MM.1S (cell line): ENCODE data around the gene KRT39.

Experiments
- DNase-seq: peaks from one replicate; pipeline ENCODE4 v3.0.0-alpha.2; 2015
- H2AFZ ChIP-seq: fragments of 300-600 bp; sonication (generic); 2 replicates; pipeline ENCODE4 v1.6.0; 2016; ENCODE audit warnings: antibody characterized with exemption, low read length
- H3F3A ChIP-seq: fragments of 300-600 bp; sonication (generic); 2 replicates; pipeline ENCODE4 v1.6.1; 2016; ENCODE audit warnings: mild to moderate bottlenecking, antibody characterized with exemption, low read length, moderate library complexity, mixed read lengths; ENCODE audit not compliant: insufficient read depth
- H3K27ac ChIP-seq: fragments of 300-600 bp; sonication (generic); 2 replicates; pipeline ENCODE4 v1.5.1; 2016; ENCODE audit warnings: mild to moderate bottlenecking, low read length
- H3K27me3 ChIP-seq: fragments of 300-600 bp; sonication (generic); replicated peaks from 2 replicates; pipeline ENCODE4 v1.6.0; 2016; ENCODE audit warnings: low read length; ENCODE audit not compliant: insufficient read depth
- H3K36me3 ChIP-seq: fragments of 300-600 bp; sonication (generic); replicated peaks from 2 replicates; pipeline ENCODE4 v1.6.1; 2016; ENCODE audit warnings: mild to moderate bottlenecking, low read length, mixed read lengths; ENCODE audit not compliant: insufficient read depth
- H3K4me1 ChIP-seq: fragments of 300-600 bp; sonication (generic); 2 replicates; pipeline ENCODE4 v1.6.1; 2016; ENCODE audit warnings: low read length, mixed read lengths
- H3K4me2 ChIP-seq: fragments of 300-600 bp; sonication (generic); 2 replicates; pipeline ENCODE4 v1.6.0; 2016; ENCODE audit warnings: low read depth, low read length
- H3K4me3 ChIP-seq: fragments of 300-600 bp; sonication (generic); 2 replicates; pipeline ENCODE4 v1.5.1; 2016; ENCODE audit warnings: low read length, mixed read lengths
- H3K79me2 ChIP-seq: fragments of 300-600 bp; sonication (generic); 2 replicates; pipeline ENCODE4 v1.6.1; 2016; ENCODE audit warnings: mixed run types, low read length, mixed read lengths
- H3K9ac ChIP-seq: fragments of 300-600 bp; sonication (generic); 2 replicates; pipeline ENCODE4 v1.6.1; 2016; ENCODE audit warnings: low read length, mixed read lengths
- H3K9me2 ChIP-seq: fragments of 300-600 bp; sonication (generic); replicated peaks from 2 replicates; pipeline ENCODE4 v1.6.1; 2016; ENCODE audit warnings: mild to moderate bottlenecking, low read length, mixed read lengths; ENCODE audit not compliant: insufficient read depth
- H3K9me3 ChIP-seq: fragments of 300-600 bp; sonication (generic); replicated peaks from 2 replicates; pipeline ENCODE4 v1.6.1; 2016; ENCODE audit warnings: mild to moderate bottlenecking, low read length, mixed read lengths; ENCODE audit not compliant: insufficient read depth
- H4K20me1 ChIP-seq: fragments of 300-600 bp; sonication (generic); 2 replicates; pipeline ENCODE4 v1.6.1; 2016; ENCODE audit warnings: mild to moderate bottlenecking, low read length, moderate library complexity, mixed read lengths; ENCODE audit not compliant: insufficient read depth
- EZH2 ChIP-seq: fragments of 300-600 bp; sonication (generic); optimal IDR thresholded peaks from 2 replicates; pipeline ENCODE3; 2017; ENCODE audit warnings: low read depth, mild to moderate bottlenecking, antibody characterized with exemption, low read length, mixed read lengths
- EZH2phosphoT487 ChIP-seq: fragments of 300-600 bp; sonication (generic); IDR thresholded peaks from 2 replicates; pipeline ENCODE4 v1.6.1; 2018; ENCODE audit warnings: antibody characterized with exemption, low read length
- TF ChIP-seq, protein P1 (sequence below): fragments of 300-600 bp; sonication (generic); IDR thresholded peaks from 2 replicates; pipeline ENCODE4 v1.5.1; 2016; ENCODE audit warnings: antibody characterized with exemption, low read length, mixed read lengths

KRT39 gene

DNA sequence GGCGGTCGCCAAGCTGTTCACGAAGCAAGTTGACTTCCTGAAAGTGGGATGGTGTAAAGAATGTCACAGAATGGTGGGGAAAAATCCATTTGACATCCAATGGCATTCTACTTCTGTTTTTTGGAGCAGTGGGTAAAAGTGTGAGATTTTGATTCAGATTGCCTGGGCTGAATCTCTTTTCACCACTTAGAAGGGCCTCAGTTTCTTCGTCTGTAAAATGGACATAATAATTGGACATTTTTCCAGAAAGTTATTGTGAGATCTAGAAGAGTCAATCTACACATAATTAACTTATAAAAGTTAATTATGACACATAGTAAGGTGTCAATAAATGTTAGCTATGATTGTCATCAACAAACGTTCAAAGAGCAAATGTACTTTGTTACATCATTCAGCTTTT lies 14.4 kb upstream of the KRT39 start:
- Histone ChIP-seq H3K9me3 (no peaks in the 10 kb centered on the region), H3K9me2 (no peaks in the 10 kb centered on the region), H3K36me3 (no peaks in the 10 kb centered on the region), H3K27me3 (no peaks in the 10 kb centered on the region; the same call in 1 of the 2 replicates), H3K4me3 (no peak overlapping the region), H3K4me1 (no peaks in the 10 kb centered on the region), H3K9ac (no peak overlapping the region), H2AFZ (no peak overlapping the region), H3K4me2 (no peak overlapping the region), H4K20me1 (no peaks in the 10 kb centered on the region), H3K79me2 (no peaks in the 10 kb centered on the region), H3K27ac (no peak overlapping the region), H3F3A (no peaks in the 10 kb centered on the region)
- no peak for DNase-seq
- TF ChIP-seq EZH2 (no peak), EZH2phosphoT487 (no peak)
- TF ChIP-seq, protein P1, sequence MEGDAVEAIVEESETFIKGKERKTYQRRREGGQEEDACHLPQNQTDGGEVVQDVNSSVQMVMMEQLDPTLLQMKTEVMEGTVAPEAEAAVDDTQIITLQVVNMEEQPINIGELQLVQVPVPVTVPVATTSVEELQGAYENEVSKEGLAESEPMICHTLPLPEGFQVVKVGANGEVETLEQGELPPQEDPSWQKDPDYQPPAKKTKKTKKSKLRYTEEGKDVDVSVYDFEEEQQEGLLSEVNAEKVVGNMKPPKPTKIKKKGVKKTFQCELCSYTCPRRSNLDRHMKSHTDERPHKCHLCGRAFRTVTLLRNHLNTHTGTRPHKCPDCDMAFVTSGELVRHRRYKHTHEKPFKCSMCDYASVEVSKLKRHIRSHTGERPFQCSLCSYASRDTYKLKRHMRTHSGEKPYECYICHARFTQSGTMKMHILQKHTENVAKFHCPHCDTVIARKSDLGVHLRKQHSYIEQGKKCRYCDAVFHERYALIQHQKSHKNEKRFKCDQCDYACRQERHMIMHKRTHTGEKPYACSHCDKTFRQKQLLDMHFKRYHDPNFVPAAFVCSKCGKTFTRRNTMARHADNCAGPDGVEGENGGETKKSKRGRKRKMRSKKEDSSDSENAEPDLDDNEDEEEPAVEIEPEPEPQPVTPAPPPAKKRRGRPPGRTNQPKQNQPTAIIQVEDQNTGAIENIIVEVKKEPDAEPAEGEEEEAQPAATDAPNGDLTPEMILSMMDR, result no peak

DNA sequence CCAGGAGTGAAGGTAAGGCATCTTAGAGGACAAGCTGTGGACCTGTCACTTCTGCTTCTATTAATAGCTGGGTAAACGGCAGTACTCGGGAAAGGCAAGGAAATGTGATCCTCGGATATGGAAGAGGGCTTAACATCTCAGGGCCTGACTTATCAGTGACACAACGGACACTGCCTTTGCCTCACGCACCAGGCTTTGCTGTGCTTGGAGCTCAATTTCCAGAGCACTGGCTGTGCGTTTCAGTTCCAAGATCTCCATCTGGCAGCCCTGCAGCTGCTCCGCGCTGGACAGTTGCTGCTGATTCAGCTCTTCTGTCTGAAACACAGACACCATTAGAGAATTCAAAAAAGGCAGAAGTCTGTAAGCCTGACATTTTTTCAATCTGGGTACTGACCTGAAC lies 13.8 kb upstream of the KRT39 start:
- Histone ChIP-seq H3K79me2 (no peaks in the 10 kb centered on the region), H3K36me3 (no peaks in the 10 kb centered on the region), H3F3A (no peaks in the 10 kb centered on the region), H4K20me1 (no peaks in the 10 kb centered on the region), H3K9me2 (no peaks in the 10 kb centered on the region), H2AFZ (no peak overlapping the region), H3K4me2 (no peak overlapping the region), H3K27ac (no peak overlapping the region), H3K9ac (no peak overlapping the region), H3K4me3 (no peak overlapping the region), H3K9me3 (no peaks in the 10 kb centered on the region), H3K4me1 (no peaks in the 10 kb centered on the region), H3K27me3 (no peaks in the 10 kb centered on the region; the same call in 1 of the 2 replicates)
- DNase-seq, result no peak
- TF ChIP-seq EZH2 (no peak), EZH2phosphoT487 (no peak)

DNA sequence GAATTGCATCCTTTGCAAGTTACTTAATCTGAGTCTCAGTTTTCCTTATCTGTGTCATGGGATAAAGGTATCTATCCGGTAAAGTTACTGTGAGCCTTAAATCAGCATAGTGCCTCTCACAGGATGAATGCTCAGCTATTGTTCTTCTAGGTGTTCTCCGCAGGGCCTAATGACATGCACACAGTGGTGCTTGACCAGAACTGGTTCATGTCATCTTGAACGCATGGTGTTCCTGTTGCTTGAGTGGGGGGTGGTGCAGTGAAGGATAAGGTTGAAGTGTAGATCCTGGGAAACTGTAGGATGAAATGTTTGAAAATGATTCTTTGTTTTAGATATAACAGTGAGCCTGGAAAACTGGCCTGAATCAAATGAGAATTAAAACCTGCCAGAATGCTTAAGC lies 13.4 kb upstream of the KRT39 start:
- H3K9ac ChIP-seq, result no peak overlapping the region
- TF ChIP-seq, protein P1, result no peak
- no peak for TF ChIP-seq EZH2phosphoT487
- no peak for TF ChIP-seq EZH2
- H2AFZ ChIP-seq, result no peak overlapping the region
- no peaks in the 10 kb centered on the region for H3K79me2 ChIP-seq
- H3K27ac ChIP-seq, result no peak overlapping the region
- no peaks in the 10 kb centered on the region for H4K20me1 ChIP-seq
- H3K27me3 ChIP-seq, result no peaks in the 10 kb centered on the region
- H3K9me3 ChIP-seq, result no peaks in the 10 kb centered on the region
- no peak overlapping the region for H3K4me3 ChIP-seq
- DNase-seq, result no peak
- no peaks in the 10 kb centered on the region for H3K9me2 ChIP-seq
- no peaks in the 10 kb centered on the region for H3K4me1 ChIP-seq
- no peak overlapping the region for H3K4me2 ChIP-seq
- no peaks in the 10 kb centered on the region for H3K36me3 ChIP-seq
- no peaks in the 10 kb centered on the region for H3F3A ChIP-seq

DNA sequence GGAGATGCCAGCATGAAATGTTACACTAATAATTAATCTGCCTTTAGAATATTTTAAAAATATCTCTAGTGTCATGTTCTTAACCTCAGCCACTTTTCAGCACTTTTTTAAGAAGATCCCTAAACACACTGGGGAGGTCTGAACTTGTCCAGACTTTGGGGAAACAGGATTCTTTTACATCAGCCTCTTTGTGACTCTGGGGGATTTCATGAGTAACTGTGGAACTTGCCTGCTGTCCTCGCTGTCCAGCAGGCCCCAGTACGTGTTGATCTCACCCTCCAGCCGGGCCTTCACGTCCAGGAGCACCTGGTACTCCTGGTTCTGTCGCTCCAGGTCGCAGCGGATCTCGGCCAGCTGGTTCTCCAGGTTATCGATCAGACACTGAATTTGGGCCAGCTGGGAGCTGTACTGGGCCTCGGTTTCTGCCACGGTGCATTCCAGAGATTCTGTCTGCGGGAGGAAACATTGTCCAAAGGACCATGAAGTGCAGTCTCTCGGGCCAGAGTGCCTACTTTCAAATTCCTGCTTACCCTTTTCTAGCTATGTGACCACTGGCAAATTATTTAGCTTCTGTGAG lies 11.9 kb upstream of the KRT39 start:
- no peak for TF ChIP-seq EZH2phosphoT487

More for the DNA sequence above, 11.9 kb upstream of the KRT39 start:
- Histone ChIP-seq H3K4me1 (no peaks in the 10 kb centered on the region), H3K9me3 (no peaks in the 10 kb centered on the region), H3K27ac (no peak overlapping the region), H3K36me3 (no peaks in the 10 kb centered on the region), H2AFZ (no peak overlapping the region), H3K4me3 (no peak overlapping the region), H3K9ac (no peak overlapping the region), H3K9me2 (no peaks in the 10 kb centered on the region), H3K27me3 (no peaks in the 10 kb centered on the region), H3K79me2 (no peaks in the 10 kb centered on the region), H3K4me2 (no peak overlapping the region), H4K20me1 (no peaks in the 10 kb centered on the region), H3F3A (no peaks in the 10 kb centered on the region)
- DNase-seq, result no peak
